DND-41 (cell line): Measurements from ENCODE around the gene GTSE1.

Source experiments
- ATAC-seq: fragments of 200-7000 bp; cut with Tn5 transposase; 3 replicates; pipeline ENCODE4 v1.9.1; 2021; ENCODE audit warnings: low read depth; ENCODE audit not compliant: insufficient read depth
- DNase-seq: peaks from one replicate; pipeline ENCODE4 v3.0.0-alpha.2; 2020
- H2AFZ ChIP-seq: 2 replicates; pipeline ENCODE4 v1.6.0; 2012; ENCODE audit warnings: low read depth, low read length
- H3K27ac ChIP-seq: 2 replicates; pipeline ENCODE4 v1.5.1; 2012; ENCODE audit warnings: low read length, inconsistent platforms
- H3K27me3 ChIP-seq: fragments of 200-600 bp; sonication (generic); 2 replicates; pipeline ENCODE4 v1.6.0; 2012; ENCODE audit warnings: low read length, mild to moderate bottlenecking, inconsistent platforms; ENCODE audit not compliant: insufficient read depth, poor library complexity
- H3K36me3 ChIP-seq: 2 replicates; pipeline ENCODE4 v1.5.1; 2012; ENCODE audit warnings: low read length, inconsistent platforms; ENCODE audit not compliant: insufficient read depth
- H3K4me1 ChIP-seq: 2 replicates; pipeline ENCODE4 v1.5.1; 2012; ENCODE audit warnings: mild to moderate bottlenecking, low read length; ENCODE audit not compliant: insufficient read depth
- H3K4me2 ChIP-seq: 2 replicates; pipeline ENCODE4 v1.6.0; 2012; ENCODE audit warnings: mild to moderate bottlenecking, moderate library complexity, low read length, inconsistent platforms; ENCODE audit not compliant: insufficient read depth
- H3K4me3 ChIP-seq, 2 experiments: fragments of 200-600 bp in 1 of 2; shearing (Covaris generic) in 1 of 2; 2 replicates each; pipeline ENCODE4 v1.5.1; 2012 to 2016; ENCODE audit warnings: inconsistent platforms in 2 of 2, low read length in 2 of 2, mild to moderate bottlenecking in 2 of 2, low read depth in 1 of 2, moderate library complexity in 1 of 2
- H3K79me2 ChIP-seq: 2 replicates; pipeline ENCODE4 v1.6.0; 2012; ENCODE audit warnings: low read length, inconsistent platforms; ENCODE audit not compliant: insufficient read depth
- H3K9ac ChIP-seq: 2 replicates; pipeline ENCODE4 v1.6.0; 2012; ENCODE audit warnings: low read depth, mild to moderate bottlenecking, inconsistent platforms, low read length, moderate library complexity
- H3K9me3 ChIP-seq: 2 replicates; pipeline ENCODE4 v1.5.1; 2012; ENCODE audit warnings: low read length, moderate library complexity, mild to moderate bottlenecking, inconsistent platforms; ENCODE audit not compliant: insufficient read depth, severe bottlenecking
- H4K20me1 ChIP-seq: 2 replicates; pipeline ENCODE4 v1.6.0; 2012; ENCODE audit warnings: low read length; ENCODE audit not compliant: insufficient read depth
- CTCF ChIP-seq: IDR thresholded peaks from 2 replicates; pipeline ENCODE4 v1.5.1; 2012; ENCODE audit warnings: borderline replicate concordance, low read length, moderate library complexity, mild to moderate bottlenecking; ENCODE audit not compliant: poor library complexity, severe bottlenecking; ENCODE audit errors: extremely low read depth
- EZH2 ChIP-seq: IDR thresholded peaks from 3 replicates; pipeline ENCODE4 v1.6.1; 2012; ENCODE audit warnings: borderline replicate concordance, low read depth, mild to moderate bottlenecking, moderate library complexity, low read length, inconsistent platforms; ENCODE audit not compliant: severe bottlenecking

The GTSE1 gene

GRCh38 chr22:46350121-46350520 is 53.5 kb downstream of the GTSE1 start:
- TF ChIP-seq EZH2 (no peak), CTCF (no peak)
- no peak overlapping the region for H3K9ac ChIP-seq
- H3K4me1 ChIP-seq, result no peaks in the 10 kb centered on the region
- ATAC-seq (no peak), DNase-seq (no peak)
- H3K4me3 ChIP-seq, result no peak overlapping the region
- 0 out of 2 replicates have a peak, but pooled peaks cover 5% of the 10 kb centered on the region for H3K79me2 ChIP-seq
- H2AFZ ChIP-seq, result no peak overlapping the region
- no peaks in the 10 kb centered on the region for H3K9me3 ChIP-seq
- peaks cover 98% of the 10 kb centered on the region for H3K36me3 ChIP-seq
- no peaks in the 10 kb centered on the region for H3K27me3 ChIP-seq
- H4K20me1 ChIP-seq, result peaks cover 43% of the 10 kb centered on the region
- H3K27ac ChIP-seq, result no peak overlapping the region
- no peak overlapping the region for H3K4me2 ChIP-seq

GRCh38 chr22:46350646-46351045 is 54.0 kb downstream of the GTSE1 start:
- peaks cover 98% of the 10 kb centered on the region for H3K36me3 ChIP-seq
- H3K4me1 ChIP-seq, result no peaks in the 10 kb centered on the region
- TF ChIP-seq EZH2 (no peak), CTCF (no peak)
- no peak for DNase-seq
- no peak overlapping the region for H3K4me3 ChIP-seq
- H3K27me3 ChIP-seq, result no peaks in the 10 kb centered on the region
- H3K9me3 ChIP-seq, result no peaks in the 10 kb centered on the region
- no peak overlapping the region for H3K4me2 ChIP-seq
- H2AFZ ChIP-seq, result no peak overlapping the region
- peaks cover 48% of the 10 kb centered on the region for H4K20me1 ChIP-seq
- H3K27ac ChIP-seq, result no peak overlapping the region
- no peak overlapping the region for H3K9ac ChIP-seq
- ATAC-seq, result no peak
- H3K79me2 ChIP-seq, result 0 out of 2 replicates have a peak, but pooled peaks cover 5% of the 10 kb centered on the region

DNA sequence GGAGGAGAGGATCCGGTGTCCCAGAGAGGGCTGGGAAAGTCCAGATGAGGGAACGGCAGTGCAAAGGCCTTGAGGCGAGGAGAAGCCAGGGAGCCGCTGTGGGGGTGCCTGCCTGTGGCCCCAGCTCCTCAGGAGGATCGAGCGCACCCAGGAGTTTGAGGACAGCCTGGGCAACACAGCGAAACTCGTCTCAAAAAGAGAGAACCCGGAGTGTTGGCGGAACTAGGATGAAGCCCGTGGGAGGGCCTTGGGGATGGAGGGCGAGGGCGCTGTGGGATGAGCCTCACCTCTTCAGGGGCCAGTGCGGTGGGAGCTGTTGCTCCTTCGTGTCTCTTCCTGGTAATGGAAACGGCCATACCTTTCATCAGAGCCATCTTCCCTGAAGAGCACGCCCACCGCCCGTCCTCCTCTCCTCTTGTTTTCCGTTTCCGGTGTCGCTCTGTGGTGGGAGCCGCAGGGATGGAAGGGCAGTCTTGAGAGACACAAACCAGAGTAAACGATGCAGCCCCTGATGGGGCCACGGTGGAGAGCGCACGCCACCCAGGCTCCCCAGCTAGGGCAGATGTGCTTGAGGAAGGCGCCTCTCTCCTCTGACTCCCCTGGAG is 54.6 kb downstream of the GTSE1 start:
- Histone ChIP-seq H3K9me3 (no peaks in the 10 kb centered on the region), H3K4me2 (no peak overlapping the region), H3K27ac (no peak overlapping the region), H2AFZ (no peak overlapping the region), H3K36me3 (peaks cover 98% of the 10 kb centered on the region), H3K4me3 (no peak overlapping the region), H3K4me1 (no peaks in the 10 kb centered on the region), H3K79me2 (0 out of 2 replicates have a peak, but pooled peaks cover 5% of the 10 kb centered on the region), H3K27me3 (no peaks in the 10 kb centered on the region), H3K9ac (no peak overlapping the region), H4K20me1 (peaks cover 53% of the 10 kb centered on the region)
- no peak for DNase-seq
- TF ChIP-seq EZH2, result no peak
- no peak for TF ChIP-seq CTCF
- ATAC-seq, result no peak
